ENCODE results near the gene ESD. TPM values are rescaled to one million over a fixed set of nuclear protein-coding genes. Genes with fewer than 3 reads are reported as not detected.
"Not testable (repeated sequence)": the region's sequence is repeated elsewhere in the genome, so short reads cannot be mapped to it uniquely, and the experiment has no call there.

The ESD gene
- total RNA-seq, 6 experiments from 2014 or later: 69.8 to 90.6 (median 85.4) TPM

- WGBS (ENCODE audit: insufficient coverage, low coverage, low lambda C conversion rate, missing lambda C conversion rate): 95% methylated on average over 8 of the region's 8 CpGs
- H3K9me3 ChIP-seq: no peaks in the 10 kb centered on the region
- no peak overlapping the region for H3K27ac ChIP-seq
- ATAC-seq (no peak), DNase-seq (no peak)
- intact Hi-C loops (cut with DNase I): no loop called here
- H3K4me3 ChIP-seq: no peak overlapping the region
- H3K4me1 ChIP-seq: no peaks in the 10 kb centered on the region
- TF ChIP-seq POLR2A (IDR thresholded peaks at IDR 0.05): no peak
- H3K27me3 ChIP-seq: no peaks in the 10 kb centered on the region
- peaks cover 5 to 80% (median 25%) of the 10 kb centered on the region in 4 donors for H3K36me3 ChIP-seq
Measured at GRCh38 chr13:46775385-46776107, 21.4 kb downstream of the ESD start.

GRCh38 chr13:46773541-46773940, 23.4 kb downstream of the ESD start:
- no peaks in the 10 kb centered on the region for H3K4me1 ChIP-seq
- H3K9me3 ChIP-seq: no peaks in the 10 kb centered on the region
- H3K27me3 ChIP-seq: no peaks in the 10 kb centered on the region
- H3K27ac ChIP-seq: no peak overlapping the region
- intact Hi-C loops (cut with DNase I): no loop called here
- no peak overlapping the region for H3K4me3 ChIP-seq
- peaks cover 5 to 60% (median 19%) of the 10 kb centered on the region in 4 donors for H3K36me3 ChIP-seq
- ATAC-seq (no peak), DNase-seq (no peak)
- TF ChIP-seq CTCF (IDR thresholded peaks at IDR 0.05) (no peak), POLR2A (IDR thresholded peaks at IDR 0.05) (no peak)
- 72% methylated on average over 2 of the region's 2 CpGs for WGBS (ENCODE audit: insufficient coverage, low coverage, low lambda C conversion rate, missing lambda C conversion rate)

- intact Hi-C loops (cut with DNase I): no loop called here
- no peaks in the 10 kb centered on the region for H3K9me3 ChIP-seq
- H3K4me1 ChIP-seq: no peaks in the 10 kb centered on the region
- H3K27ac ChIP-seq: no peak overlapping the region
- H3K27me3 ChIP-seq: no peaks in the 10 kb centered on the region
- DNase-seq (no peak), ATAC-seq (no peak)
- peaks cover 5 to 41% (median 16%) of the 10 kb centered on the region in 4 donors for H3K36me3 ChIP-seq
- TF ChIP-seq POLR2A (IDR thresholded peaks at IDR 0.05) (no peak), CTCF (IDR thresholded peaks at IDR 0.05) (no peak)
- no peak overlapping the region for H3K4me3 ChIP-seq
Measured at GRCh38 chr13:46771693-46772092, 25.3 kb downstream of the ESD start.

- H3K4me3 ChIP-seq; H3K27ac ChIP-seq; ATAC-seq; DNase-seq; H3K9me3 ChIP-seq; H3K4me1 ChIP-seq; intact Hi-C loops (cut with DNase I); H3K27me3 ChIP-seq: not testable (repeated sequence)
- 96% methylated on average over 4 of the region's 4 CpGs for WGBS (ENCODE audit: insufficient coverage, low coverage, low lambda C conversion rate, missing lambda C conversion rate)
- peaks cover 3 to 24% (median 6%) of the 10 kb centered on the region in 4 donors for H3K36me3 ChIP-seq
Measured at GRCh38 chr13:46769925-46770324, 27.0 kb downstream of the ESD start.

GRCh38 chr13:46761866-46762265, 35.1 kb downstream of the ESD start:
- Histone ChIP-seq H3K4me1 (peaks cover 0 to 34% (median 6%) of the 10 kb centered on the region in 4 donors), H3K9me3 (no peaks in the 10 kb centered on the region), H3K36me3 (no peaks in the 10 kb centered on the region), H3K4me3 (no peak overlapping the region), H3K27me3 (no peaks in the 10 kb centered on the region), H3K27ac (no peak overlapping the region)
- TF ChIP-seq CTCF (IDR thresholded peaks at IDR 0.05): no peak
- no peak for TF ChIP-seq POLR2A (IDR thresholded peaks at IDR 0.05)
- intact Hi-C loops (cut with DNase I): no loop called here
- 41% methylated on average over 4 of the region's 5 CpGs for WGBS (ENCODE audit: insufficient coverage, low coverage, low lambda C conversion rate, missing lambda C conversion rate)
- ATAC-seq (peak; percentile 75 to 82 (median 78)), DNase-seq (peak; percentile 43 to 62 (median 61))
